Measurements from ENCODE around the gene SYNPO2. TPM values are rescaled to one million over a fixed set of nuclear protein-coding genes. Genes with fewer than 3 reads are reported as not detected.

SYNPO2 gene
- total RNA-seq, 4 donors from 2014 or later = 23.1 to 63.8 (median 42.4) TPM

DNA sequence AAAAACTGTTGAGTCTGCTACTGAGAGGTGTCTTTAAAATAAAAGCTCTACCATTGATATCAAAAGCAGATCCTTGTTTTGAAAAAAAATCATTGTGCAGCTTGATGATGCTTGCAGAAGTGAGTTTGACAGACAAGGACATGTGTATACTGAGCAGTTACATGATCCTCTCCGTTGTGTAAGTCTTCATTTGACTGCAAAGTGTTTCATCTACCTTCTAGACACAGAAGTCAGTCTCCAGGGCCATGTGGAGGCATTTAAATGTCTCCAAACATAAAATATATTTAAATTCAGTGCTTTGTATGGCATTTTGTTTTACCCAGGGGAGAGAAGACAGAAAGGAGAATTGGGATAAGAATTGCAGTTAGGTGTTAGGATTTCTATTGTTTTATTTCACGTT lies 139.2 kb downstream of the SYNPO2 start:
- TF ChIP-seq, protein P1, sequence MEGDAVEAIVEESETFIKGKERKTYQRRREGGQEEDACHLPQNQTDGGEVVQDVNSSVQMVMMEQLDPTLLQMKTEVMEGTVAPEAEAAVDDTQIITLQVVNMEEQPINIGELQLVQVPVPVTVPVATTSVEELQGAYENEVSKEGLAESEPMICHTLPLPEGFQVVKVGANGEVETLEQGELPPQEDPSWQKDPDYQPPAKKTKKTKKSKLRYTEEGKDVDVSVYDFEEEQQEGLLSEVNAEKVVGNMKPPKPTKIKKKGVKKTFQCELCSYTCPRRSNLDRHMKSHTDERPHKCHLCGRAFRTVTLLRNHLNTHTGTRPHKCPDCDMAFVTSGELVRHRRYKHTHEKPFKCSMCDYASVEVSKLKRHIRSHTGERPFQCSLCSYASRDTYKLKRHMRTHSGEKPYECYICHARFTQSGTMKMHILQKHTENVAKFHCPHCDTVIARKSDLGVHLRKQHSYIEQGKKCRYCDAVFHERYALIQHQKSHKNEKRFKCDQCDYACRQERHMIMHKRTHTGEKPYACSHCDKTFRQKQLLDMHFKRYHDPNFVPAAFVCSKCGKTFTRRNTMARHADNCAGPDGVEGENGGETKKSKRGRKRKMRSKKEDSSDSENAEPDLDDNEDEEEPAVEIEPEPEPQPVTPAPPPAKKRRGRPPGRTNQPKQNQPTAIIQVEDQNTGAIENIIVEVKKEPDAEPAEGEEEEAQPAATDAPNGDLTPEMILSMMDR (IDR thresholded peaks at IDR 0.05; ENCODE audit: low read depth) = no peak

DNA sequence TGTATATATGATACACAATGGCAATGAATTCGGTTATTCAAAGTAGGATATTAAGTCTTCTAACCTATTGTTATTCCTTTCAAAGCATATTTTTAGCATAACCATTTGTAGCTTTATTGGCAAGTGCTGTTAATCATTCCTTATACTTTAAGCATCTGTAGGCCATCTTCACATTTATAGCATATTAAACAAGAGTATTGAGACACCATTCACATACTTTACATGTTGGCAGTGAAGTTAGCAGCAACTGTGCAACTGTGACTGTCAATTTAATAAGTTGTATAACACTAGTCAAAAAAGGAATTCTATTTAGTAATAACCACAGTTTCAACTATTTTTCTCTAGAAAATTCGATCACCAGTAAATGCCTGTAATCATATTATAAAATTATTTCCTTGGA lies 139.6 kb downstream of the SYNPO2 start:
- TF ChIP-seq, protein P1 (IDR thresholded peaks at IDR 0.05; ENCODE audit: low read depth) = no peak

DNA sequence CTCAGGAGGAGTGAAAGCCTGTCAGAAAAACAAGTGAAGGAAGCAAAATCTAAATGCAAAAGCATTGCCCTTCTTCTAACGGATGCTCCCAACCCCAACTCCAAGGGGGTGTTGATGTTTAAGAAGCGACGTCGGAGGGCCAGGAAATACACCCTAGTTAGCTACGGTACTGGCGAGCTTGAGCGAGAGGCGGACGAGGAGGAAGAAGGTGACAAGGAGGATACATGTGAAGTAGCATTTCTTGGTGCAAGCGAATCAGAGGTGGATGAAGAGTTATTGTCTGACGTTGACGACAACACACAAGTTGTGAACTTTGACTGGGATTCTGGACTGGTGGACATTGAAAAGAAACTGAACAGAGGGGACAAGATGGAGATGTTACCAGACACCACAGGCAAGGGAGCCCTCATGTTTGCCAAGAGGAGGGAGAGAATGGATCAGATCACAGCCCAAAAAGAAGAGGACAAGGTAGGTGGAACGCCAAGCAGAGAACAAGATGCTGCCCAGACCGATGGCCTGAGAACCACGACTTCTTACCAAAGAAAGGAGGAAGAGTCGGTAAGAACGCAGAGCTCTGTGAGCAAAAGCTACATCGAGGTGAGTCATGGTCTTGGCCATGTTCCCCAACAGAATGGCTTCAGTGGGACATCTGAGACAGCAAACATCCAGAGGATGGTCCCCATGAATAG lies 141.3 kb downstream of the SYNPO2 start:
- TF ChIP-seq, protein P1 (IDR thresholded peaks at IDR 0.05; ENCODE audit: low read depth) = no peak

DNA sequence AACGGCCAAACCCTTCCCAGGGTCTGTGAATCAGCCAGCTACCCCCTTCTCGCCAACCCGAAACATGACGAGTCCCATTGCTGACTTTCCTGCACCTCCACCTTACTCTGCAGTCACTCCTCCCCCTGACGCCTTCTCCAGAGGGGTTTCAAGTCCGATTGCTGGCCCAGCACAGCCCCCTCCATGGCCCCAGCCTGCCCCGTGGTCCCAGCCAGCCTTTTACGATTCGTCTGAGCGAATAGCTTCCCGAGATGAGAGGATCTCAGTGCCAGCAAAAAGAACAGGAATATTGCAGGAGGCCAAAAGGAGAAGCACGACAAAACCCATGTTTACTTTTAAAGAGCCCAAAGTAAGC lies 141.9 kb downstream of the SYNPO2 start:
- TF ChIP-seq, protein P1 (IDR thresholded peaks at IDR 0.05; ENCODE audit: low read depth) = no peak

DNA sequence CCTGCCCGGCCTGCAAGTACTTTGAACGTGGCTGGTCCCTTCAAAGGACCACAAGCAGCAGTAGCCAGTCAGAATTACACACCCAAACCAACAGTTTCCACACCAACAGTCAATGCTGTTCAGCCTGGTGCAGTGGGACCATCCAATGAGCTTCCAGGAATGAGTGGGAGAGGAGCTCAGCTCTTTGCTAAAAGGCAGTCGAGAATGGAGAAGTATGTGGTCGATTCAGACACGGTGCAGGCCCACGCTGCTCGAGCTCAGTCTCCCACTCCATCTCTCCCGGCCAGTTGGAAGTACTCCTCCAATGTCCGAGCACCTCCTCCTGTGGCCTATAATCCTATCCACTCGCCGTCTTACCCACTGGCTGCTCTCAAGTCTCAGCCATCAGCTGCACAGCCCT lies 142.6 kb downstream of the SYNPO2 start:
- TF ChIP-seq, protein P1 (IDR thresholded peaks at IDR 0.05; ENCODE audit: low read depth) = no peak

DNA sequence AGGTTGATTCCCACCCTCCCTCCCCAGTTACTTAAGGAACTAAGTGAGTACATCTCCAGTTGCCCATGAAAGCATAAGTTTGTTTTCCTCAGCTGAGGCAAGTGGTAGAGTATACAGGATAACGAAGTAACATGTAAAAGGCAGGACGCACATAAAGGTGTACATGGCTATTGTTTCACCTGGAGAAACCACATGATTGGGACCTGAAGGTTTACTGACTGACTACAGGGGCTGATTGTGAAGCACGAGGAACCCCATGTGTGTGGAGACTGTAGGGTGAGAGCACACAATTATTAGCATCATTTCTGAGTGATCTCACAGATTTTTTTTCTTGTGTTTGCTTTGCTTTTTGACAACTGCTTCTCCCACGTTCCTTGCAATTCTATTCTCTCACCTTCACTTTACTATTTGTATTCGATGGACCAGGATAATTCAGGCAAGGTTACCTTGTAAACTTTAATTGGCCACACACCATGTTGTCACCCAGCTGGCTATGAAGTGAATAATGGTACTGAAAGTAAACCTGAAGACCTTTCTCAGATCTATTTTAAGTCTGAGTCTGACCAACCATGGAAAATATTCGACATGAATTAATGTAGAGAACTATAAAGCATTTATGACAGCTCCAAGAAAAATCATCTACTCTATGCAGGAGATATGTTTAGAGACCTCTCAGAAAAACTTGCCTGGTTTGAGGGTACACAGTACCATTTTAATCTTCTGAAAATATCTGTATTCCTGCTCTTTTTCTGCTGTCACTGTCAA lies 144.4 kb downstream of the SYNPO2 start:
- TF ChIP-seq, protein P1 (IDR thresholded peaks at IDR 0.05; ENCODE audit: low read depth) = no peak

DNA sequence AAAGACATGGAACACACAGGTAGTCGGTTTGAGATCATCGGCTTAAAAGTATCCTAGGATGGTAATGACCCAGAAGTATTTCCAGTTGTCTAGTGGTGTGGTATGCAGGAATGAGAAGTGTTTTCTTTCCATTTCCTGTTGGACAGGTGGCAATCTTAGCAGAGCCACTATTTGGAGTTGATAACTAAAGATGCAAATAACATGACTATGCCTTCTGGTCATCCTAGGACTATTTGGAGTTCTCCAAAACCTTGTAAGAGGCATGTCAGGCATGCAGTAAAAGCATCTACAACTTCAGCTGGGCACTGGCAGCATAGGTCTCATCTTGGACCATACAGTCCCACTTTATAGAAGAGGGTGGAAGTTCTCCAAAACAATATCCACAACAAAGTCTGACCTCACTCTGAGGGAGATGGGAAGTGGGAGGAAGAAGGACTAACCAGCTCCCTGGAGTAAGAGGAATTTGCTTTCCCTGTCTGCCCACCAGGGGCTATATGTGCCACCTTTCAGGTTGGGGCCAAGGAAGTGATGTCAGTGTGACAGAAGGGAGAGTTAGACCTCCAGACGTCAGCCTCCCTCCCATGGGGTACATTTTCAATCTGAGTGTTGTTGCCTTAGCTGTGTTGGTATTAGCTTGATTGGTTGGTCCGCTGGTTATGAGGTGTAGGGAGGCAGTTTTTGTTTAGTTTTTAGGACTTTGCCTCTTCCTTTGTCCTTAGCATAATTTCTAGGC lies 145.8 kb downstream of the SYNPO2 start:
- TF ChIP-seq, protein P1 (IDR thresholded peaks at IDR 0.05; ENCODE audit: low read depth) = no peak

All from subcutaneous adipose tissue (tissue), 4 donors.